GM23338 (cell line): Measurements from ENCODE around the gene SLC39A11. TPM values are rescaled to one million over a fixed set of nuclear protein-coding genes. Genes with fewer than 3 reads are reported as not detected.

Experiments used
- ATAC-seq: fragments of 200-7000 bp; cut with Tn5 transposase; 3 replicates; pipeline ENCODE4 v1.9.1; 2020
- DNase-seq: peaks from one replicate; pipeline ENCODE4 v3.0.0-alpha.2; 2015; ENCODE audit warnings: low spot score
- H2AFZ ChIP-seq: fragments of 200-600 bp; sonication (generic); 2 replicates; pipeline ENCODE4 v1.8.0; 2016; ENCODE audit warnings: antibody characterized with exemption, mild to moderate bottlenecking, moderate library complexity
- H3F3A ChIP-seq: fragments of 200-600 bp; sonication (generic); replicated peaks from 2 replicates; pipeline ENCODE4 v1.8.0; 2017; ENCODE audit warnings: antibody characterized with exemption, mixed run types, low read depth
- H3K27ac ChIP-seq: fragments of 200-600 bp; sonication (generic); 2 replicates; pipeline ENCODE4 v1.6.1; 2016; ENCODE audit warnings: low read depth
- H3K27me3 ChIP-seq: fragments of 200-600 bp; sonication (generic); 2 replicates; pipeline ENCODE4 v1.8.0; 2016; ENCODE audit warnings: mild to moderate bottlenecking, mixed run types, moderate library complexity; ENCODE audit not compliant: insufficient read depth
- H3K36me3 ChIP-seq: fragments of 200-600 bp; sonication (generic); 2 replicates; pipeline ENCODE4 v1.8.0; 2016; ENCODE audit warnings: mild to moderate bottlenecking; ENCODE audit not compliant: insufficient read depth
- H3K4me1 ChIP-seq: fragments of 200-600 bp; sonication (generic); 2 replicates; pipeline ENCODE4 v1.8.0; 2016; ENCODE audit warnings: mild to moderate bottlenecking, moderate library complexity; ENCODE audit not compliant: insufficient read depth
- H3K4me2 ChIP-seq: fragments of 200-600 bp; sonication (generic); 2 replicates; pipeline ENCODE4 v1.7.1; 2017; ENCODE audit warnings: mixed run types
- H3K4me3 ChIP-seq: fragments of 200-600 bp; sonication (generic); 2 replicates; pipeline ENCODE4 v1.6.1; 2016; ENCODE audit warnings: mixed run types
- H3K79me2 ChIP-seq: fragments of 200-600 bp; sonication (generic); replicated peaks from 2 replicates; pipeline ENCODE4 v1.8.0; 2017; ENCODE audit warnings: mild to moderate bottlenecking; ENCODE audit not compliant: insufficient read depth
- H3K9me2 ChIP-seq: fragments of 200-600 bp; sonication (generic); 2 replicates; pipeline ENCODE4 v1.8.0; 2017; ENCODE audit not compliant: insufficient read depth
- H4K20me1 ChIP-seq: fragments of 200-600 bp; sonication (generic); replicated peaks from 2 replicates; pipeline ENCODE4 v1.8.0; 2017; ENCODE audit warnings: mild to moderate bottlenecking; ENCODE audit not compliant: insufficient read depth
- H3K27ac Mint-ChIP-seq: 2 replicates; pipeline ENCODE4 v1.8.0; 2020; ENCODE audit warnings: inconsistent platforms, mild to moderate bottlenecking, moderate library complexity, mixed read lengths
- H3K27me3 Mint-ChIP-seq: 3 replicates; pipeline ENCODE4 v1.8.0; 2022; ENCODE audit warnings: low read depth, mild to moderate bottlenecking, moderate library complexity, mixed read lengths, inconsistent platforms; ENCODE audit not compliant: insufficient read depth, poor library complexity
- H3K36me3 Mint-ChIP-seq: 3 replicates; pipeline ENCODE4 v1.8.0; 2021; ENCODE audit warnings: low read depth, mild to moderate bottlenecking, inconsistent platforms, moderate library complexity, mixed read lengths
- H3K4me1 Mint-ChIP-seq: 3 replicates; pipeline ENCODE4 v1.8.0; 2020; ENCODE audit warnings: mild to moderate bottlenecking, inconsistent platforms, mixed read lengths
- H3K4me3 Mint-ChIP-seq: 3 replicates; pipeline ENCODE4 v1.8.0; 2021; ENCODE audit warnings: moderate library complexity, mild to moderate bottlenecking, inconsistent platforms, mixed read lengths
- H3K9me3 Mint-ChIP-seq: 3 replicates; pipeline ENCODE4 v1.8.0; 2020; ENCODE audit warnings: moderate library complexity, mild to moderate bottlenecking, inconsistent platforms, mixed read lengths
- CREB1 ChIP-seq: fragments of 250-450 bp; sonication (Bioruptor Pico); IDR thresholded peaks from 2 replicates; pipeline ENCODE4 v1.5.0; 2020; ENCODE audit warnings: low read depth, mild to moderate bottlenecking, moderate library complexity
- CTCF ChIP-seq, 2 experiments: fragments of 200-600 bp in 1 of 2; sonication (generic) in 1 of 2; conservative IDR thresholded peaks; 2 replicates each; pipeline versions ENCODE4 v1.5.1 to v1.6.1; 2016 to 2017; ENCODE audit warnings: antibody characterized with exemption in 2 of 2, low read depth in 2 of 2, mild to moderate bottlenecking in 2 of 2, moderate library complexity in 1 of 2
- EZH2 ChIP-seq: fragments of 200-600 bp; sonication (generic); IDR thresholded peaks from one replicate; pipeline ENCODE4 v1.8.0; 2017; ENCODE audit warnings: antibody characterized with exemption, mild to moderate bottlenecking, low read depth; ENCODE audit not compliant: unreplicated experiment
- EZH2phosphoT487 ChIP-seq: fragments of 200-600 bp; sonication (generic); IDR thresholded peaks from one replicate; pipeline ENCODE4 v1.8.1; 2018; ENCODE audit warnings: antibody characterized with exemption; ENCODE audit not compliant: unreplicated experiment
- JUNB ChIP-seq: IDR thresholded peaks from one replicate; pipeline ENCODE4 v1.6.1; 2016; ENCODE audit warnings: antibody characterized with exemption; ENCODE audit not compliant: unreplicated experiment
- NANOG ChIP-seq: IDR thresholded peaks from 2 replicates; pipeline ENCODE4 v1.6.1; 2016; ENCODE audit warnings: antibody characterized with exemption, borderline replicate concordance
- POLR2AphosphoS5 ChIP-seq: IDR thresholded peaks from 2 replicates; pipeline ENCODE4 v1.6.1; 2016; ENCODE audit warnings: antibody characterized with exemption, low read depth
- REST ChIP-seq: IDR thresholded peaks from one replicate; pipeline ENCODE4 v1.6.1; 2018; ENCODE audit warnings: antibody characterized with exemption; ENCODE audit not compliant: unreplicated experiment
- STAT1 ChIP-seq: IDR thresholded peaks from one replicate; pipeline ENCODE4 v1.6.1; 2016; ENCODE audit warnings: antibody characterized with exemption; ENCODE audit not compliant: unreplicated experiment
- ZNF114 ChIP-seq: fragments of 250-450 bp; sonication (Bioruptor Pico); IDR thresholded peaks from 2 replicates; pipeline ENCODE4 v1.5.0; 2020; ENCODE audit warnings: mild to moderate bottlenecking, moderate library complexity
- ZNF331 ChIP-seq: fragments of 250-450 bp; sonication (Bioruptor Pico); IDR thresholded peaks from 2 replicates; pipeline ENCODE4 v1.5.0; 2020; ENCODE audit warnings: low read depth, mild to moderate bottlenecking, moderate library complexity
- polyA plus RNA-seq: library from polyadenylated mRNA; unstranded; fragments of >200 nt; fragmentation: Nextera tagmentation; extraction: Ambion mirVana; gene quantifications from 2 replicates; pipeline ENCODE4 v1.2.1, GENCODE V29; 2016
- total RNA-seq: library from RNA; depleted of rRNA; stranded (reverse); fragments of >200 nt; shearing (Covaris generic); gene quantifications from 2 replicates; pipeline ENCODE4 v1.2.3, GENCODE V29; 2014
- TF ChIP-seq, protein P1 (sequence below): IDR thresholded peaks from 2 replicates; pipeline ENCODE4 v1.6.1; 2016; ENCODE audit warnings: antibody characterized with exemption

SLC39A11 gene
- total and polyA plus RNA-seq, 2 experiments from 2014 or later: 10.8 to 18.1 TPM

GRCh38 chr17:72608436-72608835, 484.1 kb downstream of the SLC39A11 start:
- no peak overlapping the region for H2AFZ ChIP-seq
- H3K4me2 ChIP-seq: no peak overlapping the region
- Mint-ChIP-seq H3K4me1 (peaks cover 7% of the 10 kb centered on the region; the same call in 2 of the 3 replicates), H3K36me3 (no peaks in the 10 kb centered on the region), H3K9me3 (peaks cover 2% of the 10 kb centered on the region; the same call in 2 of the 3 replicates), H3K27ac (no peak overlapping the region), H3K4me3 (no peak overlapping the region), H3K27me3 (peaks cover 2% of the 10 kb centered on the region)
- ATAC-seq: no peak
- no peaks in the 10 kb centered on the region for H4K20me1 ChIP-seq
- H3K4me3 ChIP-seq: no peak overlapping the region
- 0 out of 2 replicates have a peak, but pooled peaks cover under 1% of the 10 kb centered on the region for H3F3A ChIP-seq
- H3K79me2 ChIP-seq: no peaks in the 10 kb centered on the region
- peaks cover 3% of the 10 kb centered on the region for H3K4me1 ChIP-seq
- no peak overlapping the region for H3K27ac ChIP-seq
- H3K36me3 ChIP-seq: no peaks in the 10 kb centered on the region
- H3K27me3 ChIP-seq: no peaks in the 10 kb centered on the region
- TF ChIP-seq JUNB (no peak), REST (no peak)
- TF ChIP-seq, protein P1, sequence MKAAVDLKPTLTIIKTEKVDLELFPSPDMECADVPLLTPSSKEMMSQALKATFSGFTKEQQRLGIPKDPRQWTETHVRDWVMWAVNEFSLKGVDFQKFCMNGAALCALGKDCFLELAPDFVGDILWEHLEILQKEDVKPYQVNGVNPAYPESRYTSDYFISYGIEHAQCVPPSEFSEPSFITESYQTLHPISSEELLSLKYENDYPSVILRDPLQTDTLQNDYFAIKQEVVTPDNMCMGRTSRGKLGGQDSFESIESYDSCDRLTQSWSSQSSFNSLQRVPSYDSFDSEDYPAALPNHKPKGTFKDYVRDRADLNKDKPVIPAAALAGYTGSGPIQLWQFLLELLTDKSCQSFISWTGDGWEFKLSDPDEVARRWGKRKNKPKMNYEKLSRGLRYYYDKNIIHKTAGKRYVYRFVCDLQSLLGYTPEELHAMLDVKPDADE: no peak
- no peak for DNase-seq
- no peaks in the 10 kb centered on the region for H3K9me2 ChIP-seq

DNA sequence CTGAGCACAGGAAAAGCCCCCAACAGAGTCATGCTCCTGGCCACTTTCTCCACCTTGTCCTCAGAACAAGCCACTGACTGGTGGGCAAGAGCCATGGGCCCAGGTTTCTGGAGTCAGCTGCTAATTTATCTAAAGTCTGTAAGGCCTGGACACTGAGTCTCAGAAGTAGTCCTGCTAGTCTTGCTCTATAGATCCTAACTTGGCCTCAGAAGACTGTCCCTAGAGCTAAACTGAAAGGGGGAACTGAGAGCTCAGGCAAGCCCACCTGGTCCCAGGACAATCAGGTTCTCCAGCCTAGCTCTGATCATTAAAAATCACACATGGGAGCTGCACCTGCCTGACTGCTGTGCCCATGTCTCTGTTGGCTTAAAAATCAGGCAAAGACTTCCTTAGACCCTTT, 485.8 kb downstream of the SLC39A11 start:
- H4K20me1 ChIP-seq: no peaks in the 10 kb centered on the region
- H2AFZ ChIP-seq: no peak overlapping the region
- Mint-ChIP-seq H3K27me3 (peaks cover 2% of the 10 kb centered on the region), H3K9me3 (peaks cover 2% of the 10 kb centered on the region; the same call in 2 of the 3 replicates), H3K36me3 (no peaks in the 10 kb centered on the region), H3K27ac (no peak overlapping the region), H3K4me3 (no peak overlapping the region), H3K4me1 (peaks cover 21% of the 10 kb centered on the region)
- no peaks in the 10 kb centered on the region for H3K27me3 ChIP-seq
- H3K36me3 ChIP-seq: no peaks in the 10 kb centered on the region
- no peak overlapping the region for H3K4me3 ChIP-seq
- H3K4me2 ChIP-seq: no peak overlapping the region
- DNase-seq: no peak
- 0 out of 2 replicates have a peak, but pooled peaks cover 3% of the 10 kb centered on the region for H3F3A ChIP-seq
- peaks cover 12% of the 10 kb centered on the region for H3K4me1 ChIP-seq
- no peaks in the 10 kb centered on the region for H3K79me2 ChIP-seq
- no peak overlapping the region for H3K27ac ChIP-seq
- H3K9me2 ChIP-seq: no peaks in the 10 kb centered on the region
- ATAC-seq: no peak
- TF ChIP-seq REST: no peak
- TF ChIP-seq CREB1 (CRISPR knock-in tag): no peak
- TF ChIP-seq POLR2AphosphoS5: no peak
- TF ChIP-seq NANOG: no peak
- no peak for TF ChIP-seq STAT1
- no peak for TF ChIP-seq ZNF114 (CRISPR knock-in tag)
- TF ChIP-seq CTCF (conservative IDR thresholded peaks at IDR 0.05; ENCODE audit: low read depth in 2 of 2): no peak
- no peak for TF ChIP-seq EZH2
- no peak for TF ChIP-seq EZH2phosphoT487
- TF ChIP-seq, protein P1: no peak
- no peak for TF ChIP-seq JUNB
- TF ChIP-seq ZNF331: no peak
